H54 (cell line): ENCODE data around the gene NET1.
"Not testable (repeated sequence)": the region's sequence is repeated elsewhere in the genome, so short reads cannot be mapped to it uniquely, and the experiment has no call there.

Source experiments
- DNase-seq: peaks from one replicate; pipeline ENCODE4 v3.0.0; 2011; ENCODE audit warnings: low spot score, mixed read lengths; ENCODE audit not compliant: insufficient read length
- FAIRE-seq: peaks from 3 replicates; lab custom pipeline; 2011; peaks lifted over from hg19 to GRCh38; lab: Jason Lieb, UNC
- POLR2A ChIP-seq: IDR thresholded peaks from 2 replicates; pipeline ENCODE4 v1.6.1; 2011; ENCODE audit warnings: low read depth, mild to moderate bottlenecking, low read length

Gene NET1

DNA sequence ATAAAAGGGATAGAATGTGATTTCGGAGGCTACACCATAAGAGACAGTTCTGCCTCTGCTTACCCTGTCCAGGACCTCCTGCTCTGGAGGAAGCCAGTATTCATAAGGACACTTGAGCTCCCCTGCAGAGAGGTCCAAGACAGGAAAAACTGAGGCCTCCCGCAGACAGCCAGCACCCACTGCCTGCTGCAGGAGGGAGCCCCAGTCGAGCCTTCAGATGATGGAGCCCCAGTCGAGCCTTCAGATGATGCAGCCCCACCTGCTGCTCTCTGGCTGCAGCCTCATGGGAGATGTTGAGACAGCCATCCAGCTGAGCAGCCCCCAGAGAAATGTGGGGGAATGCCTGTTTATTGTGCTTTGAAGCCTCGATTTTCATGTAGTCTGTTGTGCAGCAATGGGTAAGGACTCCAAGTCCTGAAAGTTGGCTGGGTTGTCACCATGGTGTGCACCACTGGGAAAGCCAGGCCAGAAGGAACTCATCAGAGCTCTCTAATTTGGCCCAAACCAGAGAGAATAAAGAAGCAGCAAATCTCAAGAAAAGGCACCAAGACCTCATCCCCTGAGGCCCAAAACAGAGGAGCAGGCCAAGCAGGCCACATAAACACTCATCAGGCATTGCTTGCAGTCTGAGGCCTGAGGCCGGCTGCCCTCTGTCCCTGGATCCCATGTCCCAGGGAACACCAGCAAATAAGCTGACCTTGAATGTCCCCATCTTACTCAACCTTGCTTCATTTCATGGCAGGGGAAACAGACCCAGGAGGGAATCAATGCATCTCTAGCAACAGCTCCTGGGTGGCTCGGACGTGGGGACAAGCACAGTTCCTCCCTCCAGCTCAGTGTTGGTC lies 56.1 kb downstream of the NET1 start:
- DNase-seq, result no peak
- no peak for TF ChIP-seq POLR2A
- FAIRE-seq, result no peak

DNA sequence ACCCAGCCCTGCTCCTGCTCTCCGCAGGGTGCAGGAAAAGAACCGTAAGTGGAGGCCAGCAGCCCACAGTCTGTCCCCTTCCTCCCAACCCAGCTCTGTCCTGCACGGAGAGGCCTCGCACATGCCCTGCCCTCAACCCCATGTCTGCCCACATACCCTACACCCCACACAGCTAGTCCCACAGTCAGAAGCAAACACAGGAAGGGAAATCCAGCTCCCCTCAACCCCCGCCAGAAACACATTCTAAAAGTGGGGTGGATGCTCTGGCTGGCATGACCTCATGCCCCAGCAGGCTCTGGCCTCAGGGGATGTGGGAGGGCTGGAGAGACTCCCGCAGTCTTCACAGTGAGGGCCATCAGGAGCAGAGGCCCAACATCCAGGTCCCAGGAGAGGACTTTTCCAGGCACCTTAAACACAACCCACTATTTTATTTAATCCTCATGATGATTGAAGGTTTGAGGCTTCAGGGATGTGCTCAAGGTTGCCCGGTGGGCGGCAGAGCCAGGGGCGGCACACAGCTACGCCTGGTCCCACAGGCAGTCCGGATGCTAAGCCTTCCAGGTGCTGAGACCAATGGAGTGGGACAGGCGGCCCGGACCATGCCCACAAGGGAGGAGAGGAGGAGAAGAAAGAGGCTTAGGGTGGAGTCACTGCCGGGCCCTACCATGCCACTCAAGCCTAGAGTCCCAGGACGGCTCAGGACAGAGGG lies 57.1 kb downstream of the NET1 start:
- DNase-seq (no peak), FAIRE-seq (no peak)
- TF ChIP-seq POLR2A, result no peak

DNA sequence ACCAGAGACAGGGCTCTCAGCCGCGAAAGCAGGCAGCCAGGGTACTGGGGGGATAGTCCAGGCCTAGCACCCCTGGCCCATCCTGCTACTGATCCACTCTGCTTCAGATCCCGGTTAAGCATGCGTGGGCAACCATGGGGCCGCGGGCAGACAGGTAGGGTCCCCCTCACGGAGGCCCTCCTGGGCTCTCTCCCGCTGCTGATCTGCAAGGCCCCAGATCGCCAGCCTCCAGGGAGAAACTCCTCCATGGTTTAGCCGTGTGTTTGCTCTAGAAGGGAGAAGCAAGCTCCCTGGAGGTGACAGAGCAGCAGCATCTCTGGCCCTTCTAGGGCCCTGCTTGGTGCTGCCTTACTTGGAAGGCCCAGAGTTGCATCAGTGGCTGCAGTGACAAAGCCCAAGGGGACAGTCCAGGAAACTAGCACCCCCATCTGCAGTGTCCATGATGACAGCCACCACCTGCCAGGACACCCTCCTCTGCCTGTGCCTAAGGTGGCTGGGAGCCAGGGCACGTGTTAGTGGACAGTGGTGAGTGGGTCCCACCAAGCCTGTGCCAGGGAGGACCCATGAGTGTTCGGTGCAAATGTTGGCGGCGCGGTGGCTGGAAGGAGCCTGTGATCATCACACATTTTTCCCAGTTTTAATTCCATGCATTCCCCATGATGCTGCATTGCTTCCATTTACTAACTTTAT lies 57.9 kb downstream of the NET1 start:
- DNase-seq (no peak), FAIRE-seq (no peak)
- TF ChIP-seq POLR2A, result no peak

DNA sequence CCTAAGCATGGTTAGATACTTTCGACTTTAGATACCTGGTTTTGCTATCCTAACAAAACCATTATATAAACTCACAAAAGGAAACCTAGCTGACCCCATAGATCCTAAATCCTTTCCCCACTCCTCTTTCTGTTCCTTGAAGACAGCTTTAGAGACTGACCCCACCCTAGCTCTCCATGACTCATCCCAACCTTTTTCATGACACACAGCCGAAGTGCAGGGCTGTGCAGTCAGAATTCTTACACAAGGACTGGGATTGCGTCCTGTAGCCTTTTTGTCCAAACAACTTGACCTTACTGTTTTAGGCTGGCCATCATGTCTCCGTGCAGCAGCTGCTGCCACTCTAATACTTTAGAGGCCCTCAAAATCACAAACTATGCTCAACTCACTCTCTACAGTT lies 62.3 kb downstream of the NET1 start:
- not testable (repeated sequence) for DNase-seq, FAIRE-seq

DNA sequence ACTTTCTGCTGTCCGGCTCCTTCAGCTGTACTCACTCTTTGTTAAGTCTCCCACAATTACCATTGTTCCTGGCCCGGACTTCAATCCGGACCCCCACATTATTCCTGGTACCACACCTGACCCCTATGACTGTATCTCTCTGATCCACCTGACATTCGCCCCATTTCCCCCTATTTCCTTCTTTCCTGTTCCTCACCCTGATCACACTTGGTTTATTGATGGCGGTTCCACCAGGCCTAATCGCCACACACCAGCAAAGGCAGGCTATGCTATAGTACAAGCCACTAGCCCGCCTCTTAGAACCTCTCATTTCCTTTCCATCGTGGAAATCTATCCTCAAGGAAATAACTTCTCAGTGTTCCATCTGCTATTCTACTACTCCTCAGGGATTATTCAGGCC lies 62.7 kb downstream of the NET1 start:
- not testable (repeated sequence) for FAIRE-seq, DNase-seq

DNA sequence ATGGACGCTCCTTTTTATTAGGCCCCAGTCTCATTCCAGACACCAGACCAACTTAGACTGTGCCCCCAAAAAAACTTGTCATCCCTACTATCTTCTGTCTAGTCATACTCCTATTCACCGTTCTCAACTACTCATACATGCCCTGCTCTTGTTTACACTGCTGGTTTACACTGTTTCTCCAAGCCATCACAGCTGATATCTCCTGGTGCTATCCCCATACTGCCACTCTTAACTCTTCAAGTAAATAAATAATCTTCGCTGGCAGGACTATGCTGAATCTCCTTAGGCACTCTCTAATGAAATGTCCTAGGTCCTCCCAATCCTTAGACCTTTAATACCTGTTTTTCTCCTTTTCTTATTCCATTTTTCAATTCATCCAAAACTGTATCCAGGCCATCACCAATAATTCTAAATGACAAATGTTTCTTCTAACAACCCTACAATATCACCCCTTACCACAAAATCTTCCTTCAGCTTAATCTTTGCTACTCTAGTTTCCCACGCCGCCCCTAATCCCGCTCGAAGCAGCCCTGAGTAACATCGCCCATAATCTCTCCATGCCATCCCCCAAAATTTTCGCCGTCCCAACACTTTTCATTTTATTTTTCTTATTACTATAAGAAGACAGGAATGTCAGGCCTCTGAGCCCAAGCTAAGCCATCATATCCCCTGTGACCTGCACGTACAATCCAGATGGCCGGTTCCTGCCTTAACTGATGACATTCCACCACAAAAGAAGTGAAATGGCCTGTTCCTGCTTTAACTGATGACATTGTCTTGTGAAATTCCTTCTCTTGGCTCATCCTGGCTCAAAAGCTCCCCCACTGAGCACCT lies 63.8 kb downstream of the NET1 start:
- DNase-seq, FAIRE-seq: not testable (repeated sequence)

DNA sequence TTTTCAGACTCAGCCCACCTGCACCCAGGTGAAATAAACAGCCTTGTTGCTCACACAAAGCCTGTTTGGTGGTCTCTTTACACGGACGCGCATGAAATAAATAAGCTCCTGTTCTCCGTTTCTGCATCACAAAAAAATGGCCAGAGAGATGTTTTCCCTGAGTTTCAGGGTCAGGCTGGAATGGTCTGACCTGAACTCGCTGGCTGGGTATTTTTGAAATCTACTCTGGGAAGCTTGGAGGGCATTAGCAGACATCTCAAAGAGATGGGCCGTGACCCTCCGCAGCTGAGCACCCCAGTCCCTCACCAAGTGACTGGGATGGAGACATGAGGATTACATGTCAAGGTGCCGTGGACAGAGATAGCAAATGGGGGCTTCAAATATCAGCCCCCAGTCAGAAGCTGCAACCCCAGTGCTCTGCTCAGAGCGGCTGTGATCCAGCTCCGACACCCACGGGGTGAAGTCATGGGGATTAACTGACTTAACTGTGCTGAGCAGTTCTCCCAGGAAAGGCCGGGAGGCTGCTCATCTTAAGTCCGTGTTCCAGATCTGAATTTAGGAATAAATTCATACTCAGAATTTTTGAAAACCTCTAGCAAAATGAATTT lies 64.7 kb downstream of the NET1 start:
- FAIRE-seq, result no peak
- TF ChIP-seq POLR2A, result no peak
- DNase-seq, result no peak

DNA sequence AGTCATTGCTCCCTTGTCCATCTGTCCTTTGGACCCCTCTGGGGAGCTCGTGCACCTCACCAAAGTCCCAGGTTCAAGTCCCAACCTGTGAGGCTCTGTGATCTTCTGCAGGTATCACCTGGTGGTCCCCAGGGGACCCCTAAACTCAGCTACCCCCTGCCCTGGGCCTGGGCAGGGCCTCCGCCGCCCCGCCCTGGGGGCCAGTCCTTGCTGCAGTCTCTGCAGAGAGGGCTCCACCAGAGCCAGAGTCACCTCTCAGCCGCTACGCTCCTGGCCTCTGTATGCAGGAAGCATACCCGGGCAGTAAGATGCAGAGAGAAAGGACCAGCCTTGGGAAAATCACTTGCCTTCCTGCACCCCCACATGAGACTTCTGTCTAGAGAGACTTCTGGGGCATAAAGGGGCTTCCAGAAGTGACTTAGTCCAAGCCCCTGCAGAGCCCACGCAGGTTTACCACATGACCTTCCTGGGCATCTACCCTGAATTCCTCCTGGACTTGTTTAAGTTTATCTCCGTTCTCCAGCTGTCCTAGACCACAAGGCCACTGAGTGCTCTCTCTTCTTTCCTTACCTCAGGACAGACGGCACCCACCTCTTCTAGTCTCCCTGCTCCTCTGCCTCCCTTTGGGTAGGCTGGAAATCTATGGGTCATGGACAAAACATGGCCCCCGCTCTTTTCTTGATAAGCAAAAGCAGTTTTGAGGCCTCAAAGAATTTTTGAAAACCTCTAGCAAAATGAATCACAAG lies 65.8 kb downstream of the NET1 start:
- TF ChIP-seq POLR2A, result no peak
- FAIRE-seq (no peak), DNase-seq (no peak)

DNA sequence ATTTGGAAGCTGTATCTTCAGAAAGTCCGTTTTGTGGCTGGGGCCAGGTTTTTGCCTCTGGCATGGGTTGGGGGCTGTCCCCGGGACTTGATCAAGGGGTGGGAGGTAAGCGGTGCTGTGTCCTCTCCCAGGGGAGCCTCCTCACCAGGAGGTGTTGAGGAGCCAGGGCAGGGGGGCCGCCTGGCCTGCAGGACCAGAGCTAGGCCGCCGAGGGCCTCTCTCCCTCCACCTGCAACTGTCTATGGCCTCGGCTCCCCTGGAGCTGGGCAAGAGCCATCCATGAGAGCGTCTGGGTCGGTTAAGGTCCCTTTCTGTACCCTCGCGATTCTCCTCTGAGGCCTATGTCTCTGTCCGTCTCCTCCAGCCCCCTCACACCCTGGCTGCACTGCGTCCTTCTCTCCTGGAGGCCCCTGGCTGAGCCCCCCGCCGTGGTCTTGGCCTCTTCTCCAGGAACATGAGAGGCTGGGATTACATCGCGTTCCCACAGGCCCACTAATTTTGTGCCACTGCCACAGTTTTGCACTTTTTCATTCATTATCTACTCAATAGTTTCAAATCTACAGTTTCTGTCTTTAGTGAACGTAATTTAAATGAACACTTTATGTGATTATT lies 66.4 kb downstream of the NET1 start:
- FAIRE-seq (no peak), DNase-seq (no peak)
- TF ChIP-seq POLR2A, result no peak

DNA sequence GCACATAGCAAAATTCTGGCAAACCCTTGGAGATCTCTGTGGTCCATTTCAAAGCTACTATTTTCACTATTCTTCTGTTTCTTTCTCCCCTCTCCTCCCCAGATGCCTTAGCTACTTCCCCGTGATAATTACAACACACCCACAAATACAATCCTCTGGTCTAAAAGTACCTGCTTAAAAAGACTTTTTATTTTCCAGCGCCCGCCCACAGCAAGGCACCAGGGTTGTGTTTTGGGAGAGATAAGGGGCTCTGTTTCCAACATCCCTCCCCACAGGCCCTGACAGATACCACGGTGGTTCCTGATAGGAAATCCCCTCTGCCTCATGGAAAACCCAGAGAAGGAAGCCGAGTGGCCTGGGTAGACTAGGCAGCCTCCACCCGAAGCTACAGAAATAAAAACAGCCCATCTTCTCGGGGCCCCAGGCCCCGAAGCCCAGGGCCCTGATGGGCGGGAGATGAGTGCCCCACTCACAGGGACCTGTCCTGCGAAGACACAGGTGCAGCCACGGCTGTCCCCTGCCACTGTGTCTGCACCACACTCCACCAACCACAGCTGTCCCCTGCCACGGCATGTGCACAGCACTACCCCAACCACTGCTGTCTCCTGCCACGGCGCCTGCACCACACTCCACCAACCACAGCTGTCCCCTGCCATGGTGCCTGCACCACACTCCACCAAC lies 67.3 kb downstream of the NET1 start:
- no peak for FAIRE-seq
- DNase-seq, result no peak
- TF ChIP-seq POLR2A, result no peak

DNA sequence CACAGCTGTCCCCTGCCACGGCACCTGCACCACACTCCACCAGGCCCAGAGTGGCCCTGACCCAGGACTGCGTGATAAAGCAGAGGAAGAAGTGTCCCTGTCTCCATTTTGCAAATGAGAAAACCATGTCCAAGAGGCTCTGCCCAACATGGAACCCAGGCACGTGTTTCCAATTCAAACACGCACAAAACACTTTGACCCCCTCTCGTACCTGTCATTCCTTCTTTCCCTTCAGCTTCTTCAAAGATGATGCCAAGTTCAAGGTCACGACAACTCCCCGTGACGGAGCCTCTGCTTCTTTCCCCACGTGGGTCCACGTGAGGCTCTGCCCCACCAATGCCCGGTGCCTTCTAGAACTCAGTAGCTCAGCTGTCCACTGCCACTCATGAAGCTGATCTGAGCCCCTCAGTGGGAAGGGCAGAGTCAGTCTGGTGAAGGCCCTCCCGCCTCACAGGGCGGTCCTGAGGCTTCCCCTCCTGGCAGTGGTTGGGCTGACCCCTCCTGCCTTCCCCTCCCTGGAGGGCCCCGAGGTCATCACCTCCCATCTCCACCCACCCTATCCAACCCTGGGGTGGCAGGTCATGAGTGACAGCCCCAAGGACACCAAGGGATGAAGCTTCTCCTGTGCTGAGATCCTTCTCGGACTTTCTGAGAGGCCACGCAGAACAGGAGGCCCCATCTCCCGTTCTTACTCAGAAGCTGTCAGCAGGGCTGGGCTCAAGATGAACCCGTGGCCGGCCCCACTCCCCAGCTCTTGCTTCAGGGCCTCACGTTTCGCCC lies 68.0 kb downstream of the NET1 start:
- no peak for FAIRE-seq
- no peak for DNase-seq
- no peak for TF ChIP-seq POLR2A
